Testis (tissue), 2 donors: ENCODE results near the gene EMC8.

Experiments used
- CTCF ChIP-seq, 3 experiments: fragments of 450-650 bp in 2 of 3; fragments of 200-600 bp in 1 of 3; sonication (generic) in 1 of 3; IDR thresholded peaks; one replicate each; pipeline ENCODE4 v1.5.1; 2016 to 2019; ENCODE audit warnings: antibody characterized with exemption in 3 of 3, mild to moderate bottlenecking in 2 of 3, moderate library complexity in 1 of 3
- POLR2A ChIP-seq: fragments of 450-650 bp; IDR thresholded peaks from one replicate; pipeline ENCODE4 v1.6.1; 2017; ENCODE audit warnings: antibody characterized with exemption, mild to moderate bottlenecking, moderate library complexity

- TF ChIP-seq CTCF (IDR thresholded peaks at IDR 0.05): no peak
- no peak for TF ChIP-seq POLR2A
Measured at GRCh38 chr16:85774811-85775210, 24.5 kb downstream of the EMC8 start.
